ENCODE measurements around the gene DEFB129. TPM values are rescaled to one million over a fixed set of nuclear protein-coding genes. Genes with fewer than 3 reads are reported as not detected.

DEFB129 gene
- total and polyA plus RNA-seq, 9 of the 15 experiments (the other 6 are each of a cell fraction or from before 2014, with no cell fraction given): not detected

DNA sequence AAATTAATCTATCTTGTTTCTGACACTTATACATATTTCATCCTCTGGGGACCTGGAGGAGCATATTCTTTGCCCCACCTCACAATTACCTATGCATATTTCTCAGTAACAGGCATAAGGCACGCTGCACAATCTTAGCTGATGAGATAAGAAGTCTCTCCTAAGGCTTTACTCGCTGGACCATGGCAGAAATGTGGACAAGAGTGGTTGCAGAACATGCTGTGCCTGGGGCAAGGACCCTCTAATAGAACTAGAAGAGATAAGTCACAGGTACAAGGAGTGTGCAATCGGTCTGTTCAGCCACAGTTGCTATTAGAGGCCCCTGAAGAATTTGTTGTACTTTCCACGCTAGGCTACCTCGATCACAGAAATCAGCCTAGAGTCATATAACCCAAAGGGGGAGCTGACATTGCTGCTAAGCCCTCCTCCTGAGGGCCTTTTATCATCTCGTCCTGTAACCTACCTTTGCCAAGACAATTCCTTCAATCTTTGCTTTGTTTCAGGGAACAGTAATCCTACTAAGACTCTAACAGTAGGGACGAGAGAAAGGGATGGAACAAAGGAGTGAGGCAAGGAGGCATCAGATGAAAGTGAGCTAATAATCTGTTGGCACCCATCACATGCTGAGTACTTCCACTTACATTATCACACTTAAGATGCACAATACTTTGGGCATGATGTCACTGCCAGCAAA, 16.1 kb upstream of the DEFB129 start (continued):
- TF ChIP-seq, protein P1, sequence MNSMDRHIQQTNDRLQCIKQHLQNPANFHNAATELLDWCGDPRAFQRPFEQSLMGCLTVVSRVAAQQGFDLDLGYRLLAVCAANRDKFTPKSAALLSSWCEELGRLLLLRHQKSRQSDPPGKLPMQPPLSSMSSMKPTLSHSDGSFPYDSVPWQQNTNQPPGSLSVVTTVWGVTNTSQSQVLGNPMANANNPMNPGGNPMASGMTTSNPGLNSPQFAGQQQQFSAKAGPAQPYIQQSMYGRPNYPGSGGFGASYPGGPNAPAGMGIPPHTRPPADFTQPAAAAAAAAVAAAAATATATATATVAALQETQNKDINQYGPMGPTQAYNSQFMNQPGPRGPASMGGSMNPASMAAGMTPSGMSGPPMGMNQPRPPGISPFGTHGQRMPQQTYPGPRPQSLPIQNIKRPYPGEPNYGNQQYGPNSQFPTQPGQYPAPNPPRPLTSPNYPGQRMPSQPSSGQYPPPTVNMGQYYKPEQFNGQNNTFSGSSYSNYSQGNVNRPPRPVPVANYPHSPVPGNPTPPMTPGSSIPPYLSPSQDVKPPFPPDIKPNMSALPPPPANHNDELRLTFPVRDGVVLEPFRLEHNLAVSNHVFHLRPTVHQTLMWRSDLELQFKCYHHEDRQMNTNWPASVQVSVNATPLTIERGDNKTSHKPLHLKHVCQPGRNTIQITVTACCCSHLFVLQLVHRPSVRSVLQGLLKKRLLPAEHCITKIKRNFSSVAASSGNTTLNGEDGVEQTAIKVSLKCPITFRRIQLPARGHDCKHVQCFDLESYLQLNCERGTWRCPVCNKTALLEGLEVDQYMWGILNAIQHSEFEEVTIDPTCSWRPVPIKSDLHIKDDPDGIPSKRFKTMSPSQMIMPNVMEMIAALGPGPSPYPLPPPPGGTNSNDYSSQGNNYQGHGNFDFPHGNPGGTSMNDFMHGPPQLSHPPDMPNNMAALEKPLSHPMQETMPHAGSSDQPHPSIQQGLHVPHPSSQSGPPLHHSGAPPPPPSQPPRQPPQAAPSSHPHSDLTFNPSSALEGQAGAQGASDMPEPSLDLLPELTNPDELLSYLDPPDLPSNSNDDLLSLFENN (IDR thresholded peaks at IDR 0.05; ENCODE audit: low read depth in 2 of 2, low read length in 2 of 2): no peak
- TF ChIP-seq KLF1 (tag; IDR thresholded peaks at IDR 0.05): no peak
- TF ChIP-seq EZH2 (IDR thresholded peaks at IDR 0.05; ENCODE audit: borderline replicate concordance, low read depth, low read length): no peak
- TF ChIP-seq MAFK (IDR thresholded peaks at IDR 0.05; ENCODE audit: low read length): no peak
- TF ChIP-seq ZNF778 (CRISPR knock-in tag; IDR thresholded peaks at IDR 0.05): no peak
- TF ChIP-seq, protein P2, sequence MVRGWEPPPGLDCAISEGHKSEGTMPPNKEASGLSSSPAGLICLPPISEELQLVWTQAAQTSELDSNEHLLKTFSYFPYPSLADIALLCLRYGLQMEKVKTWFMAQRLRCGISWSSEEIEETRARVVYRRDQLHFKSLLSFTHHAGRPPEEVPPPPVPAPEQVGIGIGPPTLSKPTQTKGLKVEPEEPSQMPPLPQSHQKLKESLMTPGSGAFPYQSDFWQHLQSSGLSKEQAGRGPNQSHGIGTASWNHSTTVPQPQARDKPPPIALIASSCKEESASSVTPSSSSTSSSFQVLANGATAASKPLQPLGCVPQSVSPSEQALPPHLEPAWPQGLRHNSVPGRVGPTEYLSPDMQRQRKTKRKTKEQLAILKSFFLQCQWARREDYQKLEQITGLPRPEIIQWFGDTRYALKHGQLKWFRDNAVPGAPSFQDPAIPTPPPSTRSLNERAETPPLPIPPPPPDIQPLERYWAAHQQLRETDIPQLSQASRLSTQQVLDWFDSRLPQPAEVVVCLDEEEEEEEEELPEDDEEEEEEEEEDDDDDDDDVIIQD (CRISPR knock-in tag; IDR thresholded peaks at IDR 0.05): no peak
- TF ChIP-seq ZNF384 (IDR thresholded peaks at IDR 0.05; ENCODE audit: low read depth, low read length): no peak
- TF ChIP-seq NFXL1 (CRISPR knock-in tag; IDR thresholded peaks at IDR 0.05): no peak

Measured in K562 (cell line).